GM15510 (cell line): ENCODE data around the gene POLR2E.

ENCODE experiments used
- POLR2A ChIP-seq: IDR thresholded peaks from 3 replicates; pipeline ENCODE4 v1.6.1; 2011; ENCODE audit warnings: borderline replicate concordance; ENCODE audit not compliant: insufficient read length; ENCODE audit errors: extremely low read depth

The POLR2E gene

GRCh38 chr19:1094978-1095701 is at the start of gene POLR2E:
Gene POLR2E (minus strand): TSS chr19:1095375. CDS start chr19:1095315, 60 bp downstream.
- peak; percentile 83 for TF ChIP-seq POLR2A

GRCh38 chr19:1144741-1145140 is 49.6 kb upstream of the POLR2E start:
- no peak for TF ChIP-seq POLR2A

DNA sequence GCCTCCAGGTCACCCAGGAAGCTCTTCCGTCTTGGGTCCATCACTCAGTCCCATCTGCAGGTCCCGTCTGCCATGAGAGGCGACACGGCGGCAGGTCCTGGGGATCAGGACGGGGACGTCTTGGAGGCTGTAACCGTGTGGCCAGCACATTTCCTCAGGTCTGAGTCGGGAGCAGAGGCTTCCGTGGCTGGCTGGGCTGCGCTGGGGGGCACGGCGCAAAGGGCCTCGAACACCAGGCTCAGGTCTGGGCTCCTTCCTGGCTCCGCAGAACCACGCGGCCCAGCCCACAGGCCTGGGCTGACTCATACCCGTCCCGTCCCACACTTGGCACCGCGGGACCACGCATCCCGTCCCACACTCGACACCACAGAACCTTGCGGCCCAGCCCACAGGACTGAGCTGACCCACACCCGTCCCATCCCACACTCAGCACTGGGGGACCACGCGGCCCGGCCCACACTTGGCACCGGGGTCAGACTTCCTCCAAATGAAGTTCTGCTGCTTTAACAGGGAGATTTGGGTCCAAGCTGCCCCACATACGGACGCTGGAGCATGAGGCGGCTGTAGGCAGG is 48.7 kb upstream of the POLR2E start:
- TF ChIP-seq POLR2A, result no peak

DNA sequence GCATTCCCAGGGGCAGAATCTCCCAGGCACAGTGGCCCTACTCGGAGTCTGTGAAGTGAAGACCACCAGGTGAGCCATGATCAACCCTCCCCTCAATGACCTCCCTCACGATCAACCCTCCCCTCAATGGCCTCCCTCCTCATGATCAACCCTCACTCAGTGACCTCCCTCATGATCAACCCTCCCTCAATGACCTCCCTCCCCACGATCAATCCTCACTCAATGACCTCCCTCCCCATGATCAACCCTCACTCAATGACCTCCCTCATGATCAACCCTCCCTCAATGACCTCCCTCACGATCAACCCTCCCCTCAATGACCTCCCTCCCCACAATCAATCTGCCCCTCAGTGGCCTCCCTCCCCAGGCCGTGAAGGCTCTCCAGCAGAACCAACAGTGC is 46.8 kb upstream of the POLR2E start:
- no peak for TF ChIP-seq POLR2A

DNA sequence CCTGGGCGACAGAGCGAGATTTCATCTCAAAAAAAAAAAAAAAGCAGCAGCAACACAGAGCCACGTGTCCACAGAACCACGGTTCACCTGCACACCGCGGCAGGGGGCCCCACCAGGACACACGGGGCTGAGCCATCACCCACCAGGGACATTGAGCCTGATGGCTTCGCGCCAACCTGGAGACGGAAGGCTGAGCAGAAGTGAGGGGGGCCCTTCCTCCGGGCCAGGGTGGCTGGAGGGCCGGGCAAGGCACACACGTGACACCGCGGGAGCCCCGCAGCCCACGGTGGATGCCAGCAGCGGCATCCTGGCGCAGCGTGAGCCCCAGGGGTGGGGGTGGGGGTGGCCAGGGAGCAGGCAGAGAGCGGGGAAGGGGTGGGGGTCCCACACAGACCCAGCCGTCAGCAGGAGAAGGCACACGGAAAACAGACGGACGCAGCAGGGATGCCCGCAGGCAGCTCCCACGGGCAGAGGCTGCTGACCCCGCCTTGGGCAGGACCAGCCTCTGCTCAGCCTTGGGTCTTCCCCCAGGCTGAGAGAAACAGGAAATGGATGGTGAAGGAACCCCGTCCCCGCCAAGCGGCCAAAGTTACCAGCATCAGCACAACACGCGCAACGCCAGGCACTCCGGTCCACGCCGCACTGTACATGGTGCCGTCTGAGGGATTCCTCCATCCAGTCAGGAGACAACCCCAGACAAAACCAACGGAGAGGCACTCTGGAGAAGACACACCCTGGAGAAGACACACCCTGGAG is 45.3 kb upstream of the POLR2E start:
- TF ChIP-seq POLR2A, result no peak

- no peak for TF ChIP-seq POLR2A
Measured at GRCh38 chr19:1139126-1139525, 44.0 kb upstream of the POLR2E start.

- TF ChIP-seq POLR2A, result no peak
Measured at GRCh38 chr19:1138121-1138520, 42.9 kb upstream of the POLR2E start.

- TF ChIP-seq POLR2A, result no peak
Measured at GRCh38 chr19:1136621-1137317, 41.6 kb upstream of the POLR2E start.

GRCh38 chr19:1136201-1136600 is 41.0 kb upstream of the POLR2E start:
- TF ChIP-seq POLR2A, result no peak

- TF ChIP-seq POLR2A, result no peak
Measured at GRCh38 chr19:1135454-1135853, 40.3 kb upstream of the POLR2E start.

GRCh38 chr19:1134431-1134830 is 39.3 kb upstream of the POLR2E start:
- TF ChIP-seq POLR2A, result no peak

DNA sequence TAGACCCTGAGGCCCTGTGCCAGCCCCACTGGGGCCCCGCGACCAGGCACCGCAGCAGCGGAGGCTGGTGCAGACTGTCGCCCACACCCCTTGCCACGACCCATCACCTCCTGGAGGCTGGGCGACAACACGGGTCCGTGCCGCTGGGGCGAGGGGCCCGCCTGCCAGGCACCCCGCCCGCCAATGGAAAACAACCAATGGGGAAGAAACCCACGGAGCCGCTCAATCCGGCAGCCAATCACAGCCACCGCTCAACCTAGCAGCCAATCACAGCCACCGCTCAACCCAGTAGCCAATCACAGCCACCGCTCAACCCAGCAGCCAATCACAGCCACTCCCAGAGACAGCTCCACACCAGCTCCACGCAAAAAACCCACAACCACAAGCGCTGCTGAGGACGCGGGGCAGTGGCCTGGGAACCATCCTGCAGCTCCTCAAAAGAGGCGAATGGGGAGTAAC is 38.3 kb upstream of the POLR2E start:
- peak; percentile 78 for TF ChIP-seq POLR2A

DNA sequence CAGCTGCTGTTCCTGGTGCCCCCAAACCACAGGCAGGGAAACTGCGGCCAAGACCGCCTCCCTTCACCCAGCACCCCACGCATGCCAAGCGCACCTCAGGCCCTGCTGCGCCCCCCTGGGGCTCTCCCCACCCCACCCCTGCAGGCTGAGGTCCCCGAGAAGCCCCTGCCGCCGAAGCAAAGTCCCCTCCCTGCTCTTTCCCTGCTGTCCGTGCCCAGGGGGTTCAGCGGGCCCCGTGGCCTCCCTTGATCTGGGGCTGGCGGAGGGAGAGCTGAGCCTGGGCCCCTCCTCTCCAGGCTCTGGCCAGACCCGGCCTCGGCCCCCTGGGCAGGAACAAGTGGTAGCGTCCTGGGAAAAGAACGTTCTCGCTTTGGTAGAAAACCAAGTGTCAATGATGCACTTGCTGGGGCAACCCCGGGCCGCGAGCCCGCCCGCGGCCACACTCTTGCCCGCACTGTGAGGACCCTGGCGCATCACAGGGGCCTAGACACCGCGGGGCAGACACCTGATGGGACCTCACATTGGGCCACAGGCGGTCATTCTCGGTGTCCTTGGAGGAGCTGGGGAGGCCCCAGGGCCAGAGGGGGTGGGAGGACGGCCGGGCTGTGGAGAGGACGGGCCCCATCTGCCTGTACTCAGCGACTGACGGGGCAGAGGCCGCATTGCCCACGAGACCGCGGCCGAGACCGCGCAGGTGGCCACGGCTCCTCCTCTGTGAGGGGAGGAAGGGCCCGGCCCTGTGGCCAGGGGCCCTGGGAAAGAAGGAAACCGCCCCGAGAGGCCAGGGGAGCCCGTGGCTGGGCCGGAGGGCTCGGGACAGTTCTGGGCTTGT is 37.6 kb upstream of the POLR2E start:
- TF ChIP-seq POLR2A, result no peak
